ENCODE data around the gene POLR1A.

The POLR1A gene

GRCh38 chr2:85990084-85990483, 115.6 kb downstream of the POLR1A start:
- no peak for ATAC-seq
- TF ChIP-seq BACH2 (CRISPR knock-in tag; IDR thresholded peaks at IDR 0.05; ENCODE audit: borderline replicate concordance) (no peak), ZNF70 (CRISPR knock-in tag; IDR thresholded peaks at IDR 0.05) (no peak), SNAI2 (CRISPR knock-in tag; IDR thresholded peaks at IDR 0.05) (no peak), TCF4 (CRISPR knock-in tag; IDR thresholded peaks at IDR 0.05; ENCODE audit: borderline replicate concordance) (no peak), ZC3H10 (CRISPR knock-in tag; IDR thresholded peaks at IDR 0.05) (no peak), ARNTL (CRISPR knock-in tag; IDR thresholded peaks at IDR 0.05; ENCODE audit: borderline replicate concordance, low read depth) (no peak), TOX (CRISPR knock-in tag; IDR thresholded peaks at IDR 0.05; ENCODE audit: borderline replicate concordance) (no peak), OSR1 (CRISPR knock-in tag; IDR thresholded peaks at IDR 0.05) (no peak), ZFP3 (CRISPR knock-in tag; IDR thresholded peaks at IDR 0.05) (no peak), GLIS3 (CRISPR knock-in tag; IDR thresholded peaks at IDR 0.05) (no peak), ZNF8 (CRISPR knock-in tag; IDR thresholded peaks at IDR 0.05) (no peak), ESRRG (CRISPR knock-in tag; IDR thresholded peaks at IDR 0.05) (no peak), ZNF565 (CRISPR knock-in tag; conservative IDR thresholded peaks at IDR 0.05; ENCODE audit: low read depth) (no peak), PPARA (CRISPR knock-in tag; IDR thresholded peaks at IDR 0.05; ENCODE audit: borderline replicate concordance) (no peak), RARB (CRISPR knock-in tag; IDR thresholded peaks at IDR 0.05) (no peak), ZFP30 (CRISPR knock-in tag; IDR thresholded peaks at IDR 0.05) (no peak)
- TF ChIP-seq, protein P1, sequence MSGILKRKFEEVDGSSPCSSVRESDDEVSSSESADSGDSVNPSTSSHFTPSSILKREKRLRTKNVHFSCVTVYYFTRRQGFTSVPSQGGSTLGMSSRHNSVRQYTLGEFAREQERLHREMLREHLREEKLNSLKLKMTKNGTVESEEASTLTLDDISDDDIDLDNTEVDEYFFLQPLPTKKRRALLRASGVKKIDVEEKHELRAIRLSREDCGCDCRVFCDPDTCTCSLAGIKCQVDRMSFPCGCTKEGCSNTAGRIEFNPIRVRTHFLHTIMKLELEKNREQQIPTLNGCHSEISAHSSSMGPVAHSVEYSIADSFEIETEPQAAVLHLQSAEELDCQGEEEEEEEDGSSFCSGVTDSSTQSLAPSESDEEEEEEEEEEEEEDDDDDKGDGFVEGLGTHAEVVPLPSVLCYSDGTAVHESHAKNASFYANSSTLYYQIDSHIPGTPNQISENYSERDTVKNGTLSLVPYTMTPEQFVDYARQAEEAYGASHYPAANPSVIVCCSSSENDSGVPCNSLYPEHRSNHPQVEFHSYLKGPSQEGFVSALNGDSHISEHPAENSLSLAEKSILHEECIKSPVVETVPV (CRISPR knock-in tag; IDR thresholded peaks at IDR 0.05): no peak
- TF ChIP-seq, protein P2, sequence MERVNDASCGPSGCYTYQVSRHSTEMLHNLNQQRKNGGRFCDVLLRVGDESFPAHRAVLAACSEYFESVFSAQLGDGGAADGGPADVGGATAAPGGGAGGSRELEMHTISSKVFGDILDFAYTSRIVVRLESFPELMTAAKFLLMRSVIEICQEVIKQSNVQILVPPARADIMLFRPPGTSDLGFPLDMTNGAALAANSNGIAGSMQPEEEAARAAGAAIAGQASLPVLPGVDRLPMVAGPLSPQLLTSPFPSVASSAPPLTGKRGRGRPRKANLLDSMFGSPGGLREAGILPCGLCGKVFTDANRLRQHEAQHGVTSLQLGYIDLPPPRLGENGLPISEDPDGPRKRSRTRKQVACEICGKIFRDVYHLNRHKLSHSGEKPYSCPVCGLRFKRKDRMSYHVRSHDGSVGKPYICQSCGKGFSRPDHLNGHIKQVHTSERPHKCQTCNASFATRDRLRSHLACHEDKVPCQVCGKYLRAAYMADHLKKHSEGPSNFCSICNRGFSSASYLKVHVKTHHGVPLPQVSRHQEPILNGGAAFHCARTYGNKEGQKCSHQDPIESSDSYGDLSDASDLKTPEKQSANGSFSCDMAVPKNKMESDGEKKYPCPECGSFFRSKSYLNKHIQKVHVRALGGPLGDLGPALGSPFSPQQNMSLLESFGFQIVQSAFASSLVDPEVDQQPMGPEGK (CRISPR knock-in tag; IDR thresholded peaks at IDR 0.05; ENCODE audit: borderline replicate concordance): no peak

DNA sequence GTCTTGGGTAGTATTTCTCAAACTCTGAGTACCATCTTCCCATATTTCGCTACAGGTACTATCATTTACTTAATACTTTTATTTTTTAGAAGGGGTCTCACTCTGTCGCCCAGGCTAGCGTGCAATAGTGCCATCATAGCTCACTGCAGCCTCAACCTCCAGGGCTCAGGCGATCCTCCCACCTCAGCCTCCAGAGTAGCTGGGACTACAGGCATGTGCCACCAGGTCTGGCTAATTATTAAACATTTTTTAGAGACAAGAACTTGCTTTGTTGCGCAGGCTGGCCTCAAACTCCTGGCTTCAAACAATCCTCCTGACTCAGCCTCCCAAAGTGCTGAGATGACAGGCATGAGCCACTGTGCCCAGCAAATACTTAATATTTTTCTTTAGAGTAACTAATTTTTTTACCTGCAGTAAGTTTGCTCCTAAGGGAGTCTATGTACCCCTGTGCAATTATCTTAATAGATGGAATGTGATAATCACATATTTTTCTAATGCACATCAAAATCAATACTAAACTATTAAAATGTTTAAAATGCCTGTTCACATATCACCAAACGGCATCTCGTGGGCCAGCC, 116.3 kb downstream of the POLR1A start:
- ATAC-seq: no peak
- no peak for TF ChIP-seq ZNF70 (CRISPR knock-in tag; IDR thresholded peaks at IDR 0.05)
- no peak for TF ChIP-seq ZNF8 (CRISPR knock-in tag; IDR thresholded peaks at IDR 0.05)
- TF ChIP-seq, protein P1 (CRISPR knock-in tag; IDR thresholded peaks at IDR 0.05): no peak
- TF ChIP-seq TCF4 (CRISPR knock-in tag; IDR thresholded peaks at IDR 0.05; ENCODE audit: borderline replicate concordance): no peak
- TF ChIP-seq ZFP30 (CRISPR knock-in tag; IDR thresholded peaks at IDR 0.05): no peak
- no peak for TF ChIP-seq ZNF565 (CRISPR knock-in tag; conservative IDR thresholded peaks at IDR 0.05; ENCODE audit: low read depth)
- no peak for TF ChIP-seq TSHZ2 (CRISPR knock-in tag; IDR thresholded peaks at IDR 0.05)
- no peak for TF ChIP-seq PPARA (CRISPR knock-in tag; IDR thresholded peaks at IDR 0.05; ENCODE audit: borderline replicate concordance)
- no peak for TF ChIP-seq RARB (CRISPR knock-in tag; IDR thresholded peaks at IDR 0.05)
- TF ChIP-seq ESRRG (CRISPR knock-in tag; IDR thresholded peaks at IDR 0.05): no peak
- TF ChIP-seq TOX (CRISPR knock-in tag; IDR thresholded peaks at IDR 0.05; ENCODE audit: borderline replicate concordance): no peak

GRCh38 chr2:85988914-85989270, 116.8 kb downstream of the POLR1A start:
- no peak for ATAC-seq
- TF ChIP-seq CREB5 (CRISPR knock-in tag; IDR thresholded peaks at IDR 0.05; ENCODE audit: low read depth) (no peak), ZC3H10 (CRISPR knock-in tag; IDR thresholded peaks at IDR 0.05) (no peak), TSHZ2 (CRISPR knock-in tag; IDR thresholded peaks at IDR 0.05) (no peak), TOX (CRISPR knock-in tag; IDR thresholded peaks at IDR 0.05; ENCODE audit: borderline replicate concordance) (no peak)

Data from SK-N-SH treated with all-trans-retinoic acid at 6 μM for 48 hours (cell line).